GM19099 (cell line): ENCODE results near the gene CDH4.

ENCODE experiments used
- POLR2A ChIP-seq: IDR thresholded peaks from 3 replicates; pipeline ENCODE4 v1.6.1; 2011; ENCODE audit warnings: low read depth; ENCODE audit not compliant: insufficient read length; ENCODE audit errors: extremely low read depth

The CDH4 gene

DNA sequence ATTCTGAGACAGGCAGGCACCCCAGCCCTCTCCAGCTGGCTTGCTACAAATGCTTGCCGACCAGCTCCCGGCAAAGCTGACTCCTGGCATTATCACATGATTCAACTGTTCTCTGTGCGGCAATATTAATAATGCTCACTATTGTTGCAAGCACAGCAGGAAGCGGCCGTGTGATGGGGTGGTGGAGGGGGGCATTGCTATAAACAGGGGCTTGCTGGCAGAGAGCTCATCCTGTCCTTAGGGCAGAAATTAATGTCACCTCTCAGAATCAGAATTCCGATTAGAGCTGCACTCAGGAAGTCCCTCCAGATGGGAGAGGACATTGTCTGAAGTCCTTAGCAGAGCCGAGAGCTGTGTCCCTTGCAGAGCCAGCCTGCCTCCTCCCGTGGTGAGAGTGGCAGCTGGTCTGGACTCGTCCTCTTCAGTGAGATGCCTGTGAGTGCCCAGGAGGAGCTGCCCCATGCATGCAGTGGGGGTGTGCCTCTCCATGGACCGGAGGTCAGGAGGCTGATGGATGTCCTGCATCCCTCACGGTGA is 162.5 kb downstream of the CDH4 start:
- TF ChIP-seq POLR2A, result no peak

DNA sequence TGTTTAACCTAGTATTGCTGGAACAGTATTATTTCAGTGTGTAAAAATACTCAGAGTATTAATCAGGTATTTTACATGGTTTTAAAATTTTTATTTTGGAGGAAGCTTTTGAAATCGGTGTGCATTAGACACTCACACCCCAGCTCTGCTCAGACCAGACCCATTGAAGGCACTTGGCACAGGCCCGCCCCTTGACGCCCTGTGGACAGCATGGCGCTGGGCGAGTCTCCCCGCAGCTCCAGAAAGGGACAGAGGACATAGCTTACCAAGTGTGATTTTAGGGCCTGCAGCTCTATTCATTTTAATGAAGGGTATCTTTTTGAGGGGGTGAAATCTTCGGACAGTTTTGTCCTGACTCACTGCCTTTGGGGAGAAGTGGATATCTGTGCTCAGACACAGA is 164.5 kb downstream of the CDH4 start:
- no peak for TF ChIP-seq POLR2A

DNA sequence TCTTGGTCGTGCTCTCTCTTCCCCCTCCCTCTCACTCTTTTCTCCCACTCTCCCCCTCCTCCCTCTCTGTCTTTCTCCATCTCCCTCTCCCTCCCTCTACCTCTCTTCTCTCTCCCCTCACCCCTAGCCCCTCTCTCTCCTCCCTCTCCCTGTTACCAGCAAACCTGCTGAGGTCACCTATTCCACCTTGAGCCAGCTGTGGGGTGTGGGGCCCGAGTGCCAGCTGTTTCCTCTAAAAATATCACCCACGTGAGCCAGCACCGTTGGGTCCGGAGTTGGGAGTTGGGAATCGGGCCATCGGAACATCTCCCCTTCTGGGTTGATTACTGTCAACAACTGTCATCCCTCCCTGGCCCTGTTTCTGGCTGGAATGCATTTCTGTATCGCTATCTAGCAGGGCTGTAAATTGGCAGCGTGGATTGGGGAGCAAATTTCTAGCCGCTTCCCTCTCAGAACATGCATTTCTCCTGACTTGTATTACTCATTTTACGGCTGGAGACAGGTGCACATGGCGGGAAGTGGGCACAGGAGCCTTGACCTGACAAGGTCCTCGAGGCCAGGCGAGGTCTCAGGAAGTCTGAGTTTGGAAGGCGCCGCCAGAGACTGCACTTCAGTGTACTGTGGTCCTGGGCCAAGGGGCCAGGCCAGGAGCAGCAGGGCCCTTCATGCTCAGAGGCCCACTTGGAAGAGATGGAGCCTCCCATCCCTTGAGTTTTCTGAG is 165.3 kb downstream of the CDH4 start:
- TF ChIP-seq POLR2A, result no peak

DNA sequence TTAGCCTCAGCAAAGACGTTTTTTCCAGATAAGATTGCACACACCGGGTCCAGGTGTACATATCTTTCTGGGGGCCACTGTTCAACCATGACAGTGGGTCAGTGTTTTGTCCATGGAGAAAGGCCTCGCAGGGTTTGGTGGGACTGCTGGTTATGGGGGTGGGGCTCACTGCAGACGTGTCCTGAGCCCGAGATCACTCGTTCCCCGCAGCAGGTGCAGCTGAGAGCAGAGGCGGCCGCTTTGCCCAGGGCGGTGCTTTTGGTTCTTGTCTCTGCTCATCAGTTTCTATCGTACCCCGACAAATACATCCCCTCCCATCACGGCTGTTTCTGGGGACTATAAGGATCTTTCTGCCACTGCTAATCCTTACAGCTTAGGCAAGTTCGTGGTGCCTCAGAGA is 166.9 kb downstream of the CDH4 start:
- no peak for TF ChIP-seq POLR2A

DNA sequence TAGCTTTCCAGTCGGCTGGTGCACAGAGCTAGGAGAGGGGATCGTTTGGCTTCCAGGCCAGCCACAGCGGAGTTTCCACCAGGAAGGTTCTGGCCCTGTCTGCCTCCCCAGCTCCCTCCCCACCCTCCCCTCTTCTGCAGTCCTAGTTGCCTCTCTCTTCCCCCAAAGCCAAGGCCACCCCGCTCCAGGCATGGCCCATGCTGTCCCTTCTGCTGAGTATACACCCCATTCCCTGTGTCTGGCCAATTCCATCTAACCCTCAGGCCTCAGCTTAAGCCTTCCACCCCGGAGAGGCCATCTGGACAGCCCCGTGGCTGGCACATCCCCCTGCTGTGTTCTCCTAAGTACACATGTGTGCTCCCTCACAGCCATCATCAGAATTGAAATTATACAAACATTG is 167.4 kb downstream of the CDH4 start:
- no peak for TF ChIP-seq POLR2A

DNA sequence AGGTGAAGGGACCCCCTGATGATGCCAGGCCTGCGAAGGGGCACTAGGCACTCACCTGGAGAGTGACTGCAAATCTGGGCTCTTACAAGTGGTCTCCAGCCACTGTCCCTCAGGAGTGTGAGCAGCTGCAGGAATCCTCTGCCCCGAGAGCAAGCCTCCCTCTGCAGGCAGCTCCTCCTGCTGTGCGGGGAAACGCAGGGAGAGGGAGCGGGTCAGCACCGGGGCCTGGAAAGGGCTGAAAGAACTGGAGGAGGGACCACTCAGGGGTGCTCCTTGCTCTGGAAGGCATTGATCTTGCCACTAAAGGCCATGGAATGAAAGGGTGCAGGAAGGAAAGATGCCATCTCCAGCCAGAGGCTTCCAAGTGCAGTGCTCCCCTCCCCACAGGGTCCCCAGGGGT is 168.0 kb downstream of the CDH4 start:
- TF ChIP-seq POLR2A, result no peak

DNA sequence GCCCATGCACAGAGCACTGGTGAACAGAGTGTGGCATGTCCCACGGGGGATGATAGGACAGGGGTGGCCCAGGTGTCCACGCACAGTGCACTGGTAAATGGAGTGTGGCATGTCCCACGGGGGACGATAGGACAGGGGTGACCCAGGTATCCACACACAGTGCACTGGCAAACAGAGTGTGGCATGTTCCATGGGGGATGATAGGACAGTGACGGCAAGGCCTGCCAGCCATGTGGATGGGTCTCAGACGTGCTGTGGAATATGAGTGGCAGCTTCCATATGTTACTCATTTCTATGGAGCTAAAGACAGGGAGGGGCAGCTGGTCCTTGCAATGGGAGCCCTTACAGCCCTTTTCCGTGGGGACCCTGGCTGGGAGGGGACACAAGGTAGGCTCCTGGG is 168.7 kb downstream of the CDH4 start:
- TF ChIP-seq POLR2A, result no peak

DNA sequence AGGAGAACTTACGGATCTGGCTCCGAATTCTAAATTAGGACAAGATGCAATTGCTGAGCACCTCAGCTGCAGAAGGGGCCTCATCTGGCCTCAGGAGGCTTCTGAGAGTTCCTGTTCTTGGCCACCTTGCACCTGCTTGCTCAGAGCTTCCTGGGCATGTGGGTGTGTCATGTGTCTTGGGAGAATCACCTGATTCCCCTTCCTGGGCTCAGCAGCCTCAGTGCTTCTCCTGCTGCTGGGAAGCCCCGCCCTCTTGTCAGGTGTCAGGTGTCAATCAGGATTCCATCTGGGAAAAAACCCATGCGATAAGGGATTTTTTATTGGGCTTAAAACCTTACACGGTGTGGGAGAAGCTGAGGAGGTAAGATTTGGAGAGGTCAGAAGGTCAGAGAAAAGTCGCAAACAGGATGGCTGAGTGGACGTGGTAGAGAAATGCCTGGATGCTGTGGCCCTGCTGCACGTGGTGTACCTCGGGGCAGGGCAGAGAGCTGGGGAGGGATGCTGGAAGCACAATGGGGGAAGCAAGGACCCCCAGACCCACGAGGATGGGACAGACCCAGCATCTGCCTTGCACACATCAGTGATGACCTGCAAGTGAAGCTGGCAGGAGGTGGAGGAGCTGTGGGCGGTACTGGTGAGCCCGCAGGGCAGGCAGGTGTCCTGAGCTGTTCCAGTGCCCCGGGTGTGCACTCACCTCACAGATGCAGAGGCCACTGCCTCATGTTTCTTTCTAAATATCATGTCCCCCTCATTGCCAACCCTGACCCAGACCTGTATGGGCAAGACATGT is 170.8 kb downstream of the CDH4 start:
- TF ChIP-seq POLR2A, result no peak

DNA sequence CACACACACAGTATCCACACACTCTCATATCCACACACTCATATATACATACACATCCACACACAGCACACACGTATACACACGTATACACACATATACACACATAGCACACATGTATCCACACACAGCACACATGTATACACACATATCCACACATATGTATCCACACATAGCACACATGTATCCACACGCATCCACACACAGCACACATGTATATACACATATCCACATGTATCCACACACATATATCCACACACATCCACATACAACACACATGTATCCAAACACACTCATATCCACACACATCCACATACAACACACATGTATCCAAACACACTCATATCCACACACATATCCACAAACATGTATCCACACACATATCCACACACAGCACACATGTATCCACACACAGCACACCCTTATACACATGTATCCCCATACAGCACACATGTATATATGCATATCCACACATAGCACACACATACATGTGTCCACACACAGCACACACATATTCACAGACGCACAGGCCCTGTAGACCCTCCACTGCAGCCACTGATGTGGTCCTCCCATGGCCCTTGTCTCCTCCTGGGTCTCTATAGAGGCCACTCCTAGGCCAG is 172.1 kb downstream of the CDH4 start:
- no peak for TF ChIP-seq POLR2A

DNA sequence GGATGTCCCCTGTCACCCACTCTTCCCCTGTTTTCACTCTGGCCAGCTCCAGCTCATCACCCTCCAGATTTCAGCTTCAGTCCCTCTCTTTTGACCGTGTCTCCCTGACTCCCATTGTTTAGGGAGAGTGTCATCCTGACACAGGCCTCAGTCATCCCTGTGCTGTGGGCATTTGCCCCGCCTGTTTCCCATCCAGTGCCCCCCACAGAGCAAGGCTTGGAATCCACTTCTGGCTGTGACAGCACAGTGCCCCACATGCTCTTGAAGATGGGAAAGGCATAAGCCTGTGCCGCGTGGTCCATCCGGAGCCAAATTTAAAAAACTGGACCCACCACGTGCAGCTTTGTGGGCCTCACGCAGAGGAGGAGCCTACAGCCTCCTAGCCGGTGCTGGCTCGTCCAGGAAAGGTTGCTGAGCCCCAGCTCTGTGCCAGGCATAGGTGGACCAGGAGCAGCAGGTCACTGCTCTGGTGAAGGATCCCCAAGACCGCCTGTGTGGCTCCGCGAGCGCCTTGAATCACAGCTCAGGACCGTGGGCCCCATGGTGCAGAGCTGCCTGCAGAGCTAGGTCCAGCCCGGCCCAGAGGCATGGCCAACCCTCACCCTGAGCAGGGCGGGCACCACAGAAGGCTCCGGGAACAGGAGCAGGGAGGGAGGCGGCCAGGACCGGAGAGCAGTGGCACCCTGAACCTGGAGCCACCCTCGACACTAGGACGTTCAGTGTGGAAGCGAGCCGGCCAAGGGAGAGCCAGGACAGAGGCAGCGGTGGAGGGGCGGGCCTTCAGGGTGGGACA is 172.8 kb downstream of the CDH4 start:
- TF ChIP-seq POLR2A, result no peak

DNA sequence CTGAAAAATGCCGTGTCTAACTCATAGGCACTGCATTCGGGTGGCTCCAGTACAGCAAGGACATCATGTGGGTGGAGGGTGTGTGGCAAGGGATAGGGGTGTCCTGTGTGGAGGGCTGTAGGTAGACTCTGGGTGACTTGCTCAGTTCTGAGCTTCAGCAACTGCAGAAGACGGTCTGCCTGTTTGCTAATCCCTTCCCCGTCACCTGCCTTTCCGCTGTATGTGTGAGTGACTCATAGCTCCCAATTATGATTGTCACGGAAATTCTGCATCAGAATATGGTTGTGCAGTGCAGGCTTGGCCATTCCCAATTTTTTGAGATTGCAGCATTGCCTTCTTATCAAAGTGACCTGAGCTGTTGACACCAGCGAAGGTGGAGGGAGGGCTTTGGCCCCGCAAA is 174.3 kb downstream of the CDH4 start:
- no peak for TF ChIP-seq POLR2A

DNA sequence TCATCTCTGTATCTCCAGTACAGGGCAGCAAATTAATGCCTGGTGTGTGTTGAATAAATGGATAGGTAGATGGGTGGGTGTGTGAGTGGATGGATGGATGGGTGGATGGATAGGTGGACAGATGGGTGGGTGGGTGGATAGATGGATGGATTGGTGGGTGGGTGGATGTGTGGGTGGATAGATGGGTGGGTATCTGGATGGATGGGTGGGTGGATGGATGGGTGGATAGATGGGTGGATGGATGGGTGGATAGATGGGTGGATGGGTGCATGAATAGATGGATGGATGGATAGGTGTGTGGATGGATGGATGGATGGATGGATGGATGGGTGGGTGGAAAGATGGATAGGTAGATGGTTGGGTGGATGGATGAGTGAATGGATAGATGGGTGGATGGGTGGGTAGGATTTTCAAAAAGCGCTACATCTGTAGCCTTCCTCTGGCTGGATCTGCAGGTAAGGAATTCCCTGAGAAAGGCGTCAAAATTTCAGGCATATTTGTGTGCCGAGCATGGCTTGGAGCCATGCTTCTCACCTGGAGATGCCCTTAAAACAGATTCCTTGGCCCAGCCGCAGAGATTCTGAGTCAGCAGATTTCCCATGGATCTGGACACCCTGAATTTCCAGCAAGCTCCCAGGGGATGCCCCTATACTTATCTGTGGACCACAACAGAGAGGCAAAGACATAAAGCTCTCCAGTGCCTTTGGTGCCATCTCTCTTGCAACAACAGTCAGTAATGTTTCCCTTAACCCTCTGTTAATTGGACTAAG is 177.6 kb downstream of the CDH4 start:
- no peak for TF ChIP-seq POLR2A

DNA sequence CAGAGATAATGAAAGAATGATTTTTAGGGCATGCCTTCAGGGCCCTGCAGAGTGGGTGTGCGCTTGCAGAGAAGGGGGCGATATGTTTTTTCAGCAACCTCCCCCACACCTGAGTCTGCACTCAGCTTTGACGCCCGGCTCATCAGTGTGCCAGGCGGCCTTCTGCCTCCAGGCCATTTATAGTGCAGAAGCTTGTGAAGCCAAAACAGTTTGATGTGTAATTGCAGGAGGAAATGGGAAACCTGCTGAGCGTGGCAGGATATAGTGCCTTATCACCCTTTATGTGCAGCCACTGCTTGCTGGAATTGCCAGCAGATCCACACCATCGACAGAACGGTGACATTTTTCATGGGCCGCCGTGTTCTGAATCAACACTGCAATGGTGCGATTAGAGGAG is 178.2 kb downstream of the CDH4 start:
- no peak for TF ChIP-seq POLR2A

DNA sequence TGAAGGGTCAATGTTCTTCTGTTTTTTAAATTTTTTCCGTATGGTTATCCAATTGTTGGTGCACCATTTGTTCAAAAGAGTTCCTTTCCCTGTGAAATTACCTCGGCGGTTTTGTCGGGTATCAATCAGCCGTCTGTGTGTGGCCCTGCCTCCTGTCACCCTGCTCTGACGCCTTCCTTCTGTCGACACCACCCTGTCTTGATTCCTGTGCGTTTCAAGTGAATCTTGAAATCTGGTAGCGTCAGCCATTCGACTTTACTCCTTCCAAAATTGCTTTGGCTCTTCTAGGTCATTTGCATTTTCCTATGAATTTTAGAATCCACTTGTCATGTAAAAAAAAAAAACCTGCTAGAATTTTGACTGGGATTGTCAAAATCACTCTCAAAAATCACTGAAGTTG is 181.1 kb downstream of the CDH4 start:
- TF ChIP-seq POLR2A, result no peak

DNA sequence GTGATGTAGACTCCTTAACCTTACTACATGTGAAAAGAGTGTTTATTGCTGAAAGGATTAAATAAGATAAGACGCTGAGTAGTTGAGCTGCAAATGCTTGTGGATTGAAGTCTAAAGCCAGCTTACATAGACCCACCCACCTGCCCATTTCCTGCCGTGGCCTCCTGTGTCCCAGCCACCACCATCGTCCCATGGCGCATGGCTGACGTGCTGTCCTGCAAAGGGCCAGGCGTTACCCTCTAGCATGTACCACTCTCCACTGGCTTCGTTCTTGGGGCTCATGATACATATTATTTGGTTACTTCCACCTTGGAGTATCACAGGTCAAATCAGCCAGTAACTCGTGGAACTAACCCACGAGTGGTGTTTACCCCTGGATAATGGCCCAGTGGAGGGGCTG is 181.8 kb downstream of the CDH4 start:
- TF ChIP-seq POLR2A, result no peak

DNA sequence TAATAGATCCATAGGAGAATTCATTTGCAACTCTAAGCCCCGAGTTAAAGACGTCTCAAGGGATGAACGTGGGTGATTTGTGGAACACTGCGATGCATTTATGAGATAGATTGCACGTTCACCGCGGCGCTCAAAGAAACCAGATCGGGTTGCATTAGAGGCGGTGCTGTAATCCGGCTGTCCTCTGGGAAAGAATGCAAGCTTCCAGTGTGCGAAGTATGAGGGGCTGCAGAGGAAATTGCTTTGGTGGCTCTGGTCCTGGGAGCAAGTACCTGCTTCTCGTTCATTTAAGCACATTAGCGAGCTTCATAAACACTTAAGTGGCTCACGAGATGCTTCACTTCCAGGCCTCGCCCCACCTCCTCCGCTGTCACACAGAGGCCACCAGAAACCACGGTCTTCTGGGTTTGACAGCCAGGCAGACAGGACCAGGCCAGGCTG is 182.3 kb downstream of the CDH4 start:
- TF ChIP-seq POLR2A, result no peak
